HG02870 (cell line): ENCODE results near the gene LRP6.
"Not testable (repeated sequence)": the region's sequence is repeated elsewhere in the genome, so short reads cannot be mapped to it uniquely, and the experiment has no call there.

Experiments used
- ATAC-seq: cut with Tn5 transposase; IDR thresholded peaks from one replicate; pipeline ENCODE4 v1.9.1; 2021; ENCODE audit warnings: mild to moderate bottlenecking, moderate library complexity; ENCODE audit not compliant: unreplicated experiment

Gene LRP6

GRCh38 chr12:12127304-12127703, 139.5 kb downstream of the LRP6 start:
- no peak for ATAC-seq

- no peak for ATAC-seq
Observed at GRCh38 chr12:12126551-12126950, 140.3 kb downstream of the LRP6 start.

- ATAC-seq, result no peak
Observed at GRCh38 chr12:12123036-12123604, 143.7 kb downstream of the LRP6 start.

GRCh38 chr12:12121061-12121460, 145.8 kb downstream of the LRP6 start:
- ATAC-seq, result no peak

GRCh38 chr12:12116677-12117076, 150.2 kb downstream of the LRP6 start:
- ATAC-seq, result no peak

- no peak for ATAC-seq
Observed at GRCh38 chr12:12115514-12115913, 151.3 kb downstream of the LRP6 start.

- ATAC-seq, result not testable (repeated sequence)
Observed at GRCh38 chr12:12110923-12111555, 155.8 kb downstream of the LRP6 start.

- ATAC-seq, result no peak
Observed at GRCh38 chr12:12108441-12109058, 158.3 kb downstream of the LRP6 start.

GRCh38 chr12:12107678-12108077, 159.2 kb downstream of the LRP6 start:
- ATAC-seq, result no peak

- no peak for ATAC-seq
Observed at GRCh38 chr12:12099102-12099501, 167.7 kb downstream of the LRP6 start.

GRCh38 chr12:12098691-12099015, 168.2 kb downstream of the LRP6 start:
- ATAC-seq, result no peak

- no peak for ATAC-seq
Observed at GRCh38 chr12:12097891-12098690, 168.8 kb downstream of the LRP6 start.

GRCh38 chr12:12095021-12095420, 171.8 kb downstream of the LRP6 start:
- ATAC-seq, result no peak

GRCh38 chr12:12094481-12094880, 172.4 kb downstream of the LRP6 start:
- ATAC-seq, result no peak

- ATAC-seq, result no peak
Observed at GRCh38 chr12:12091977-12092663, 174.7 kb downstream of the LRP6 start.

- no peak for ATAC-seq
Observed at GRCh38 chr12:12091071-12091470, 175.8 kb downstream of the LRP6 start.

- no peak for ATAC-seq
Observed at GRCh38 chr12:12088761-12089160, 178.1 kb downstream of the LRP6 start.

GRCh38 chr12:12088147-12088546, 178.7 kb downstream of the LRP6 start:
- no peak for ATAC-seq

GRCh38 chr12:12087693-12088034, 179.2 kb downstream of the LRP6 start:
- no peak for ATAC-seq

- no peak for ATAC-seq
Observed at GRCh38 chr12:12086973-12087692, 179.7 kb downstream of the LRP6 start.

GRCh38 chr12:12086362-12086761, 180.5 kb downstream of the LRP6 start:
- ATAC-seq, result no peak
